ENCODE data around the gene VEGFC.
A peak's percentile ranks its signal among the peaks of the same experiment; 100 is the strongest.

VEGFC gene

GRCh38 chr4:176638992-176639391 is 153.7 kb downstream of the VEGFC start:
- peak; percentile 45 for DNase-seq (ENCODE audit: low read depth)
- no peak for TF ChIP-seq CTCF (IDR thresholded peaks at IDR 0.05; ENCODE audit: low read length, missing control alignments)
- no peak overlapping the region for H3K4me3 ChIP-seq (replicated peaks; ENCODE audit: low read depth, low read length)

- DNase-seq (ENCODE audit: low read depth), result no peak
- no peak for TF ChIP-seq CTCF (IDR thresholded peaks at IDR 0.05; ENCODE audit: low read length, missing control alignments)
- no peak overlapping the region for H3K4me3 ChIP-seq (replicated peaks; ENCODE audit: low read depth, low read length)
These were observed 156.4 kb downstream of the VEGFC start for GRCh38 chr4:176636292-176636691.

- H3K4me3 ChIP-seq (replicated peaks; ENCODE audit: low read depth, low read length), result no peak overlapping the region
- peak; percentile 94 for DNase-seq (ENCODE audit: low read depth)
- peak; percentile 10 for TF ChIP-seq CTCF (IDR thresholded peaks at IDR 0.05; ENCODE audit: low read length, missing control alignments)
These were observed 157.1 kb downstream of the VEGFC start for GRCh38 chr4:176635372-176636261.
